GM12873 (cell line): Measurements from ENCODE around the gene KCNIP3.

ENCODE experiments used
- TF ChIP-seq, protein P1 (sequence below): IDR thresholded peaks from 2 replicates; pipeline ENCODE4 v1.5.1; 2012; ENCODE audit warnings: low read depth, mild to moderate bottlenecking, moderate library complexity, low read length, control low read depth; ENCODE audit not compliant: insufficient read depth; ENCODE audit errors: missing control alignments

KCNIP3 gene

DNA sequence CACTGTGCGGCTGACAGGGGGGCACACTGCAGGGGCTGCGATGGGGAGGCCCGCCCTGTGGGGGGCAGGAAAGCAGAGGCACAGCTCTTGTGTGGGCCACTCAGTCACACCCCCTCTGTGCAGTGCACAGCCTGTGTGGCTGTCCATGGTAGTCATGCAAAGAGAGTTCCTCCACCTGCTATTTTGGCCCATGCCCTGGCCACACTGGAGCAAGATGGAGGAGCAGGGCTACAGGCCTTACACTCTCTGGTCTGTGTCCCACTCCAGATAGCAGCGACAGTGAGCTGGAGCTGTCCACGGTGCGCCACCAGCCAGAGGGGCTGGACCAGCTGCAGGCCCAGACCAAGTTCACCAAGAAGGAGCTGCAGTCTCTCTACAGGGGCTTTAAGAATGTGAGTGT lies 76.9 kb downstream of the KCNIP3 start:
- TF ChIP-seq, protein P1, sequence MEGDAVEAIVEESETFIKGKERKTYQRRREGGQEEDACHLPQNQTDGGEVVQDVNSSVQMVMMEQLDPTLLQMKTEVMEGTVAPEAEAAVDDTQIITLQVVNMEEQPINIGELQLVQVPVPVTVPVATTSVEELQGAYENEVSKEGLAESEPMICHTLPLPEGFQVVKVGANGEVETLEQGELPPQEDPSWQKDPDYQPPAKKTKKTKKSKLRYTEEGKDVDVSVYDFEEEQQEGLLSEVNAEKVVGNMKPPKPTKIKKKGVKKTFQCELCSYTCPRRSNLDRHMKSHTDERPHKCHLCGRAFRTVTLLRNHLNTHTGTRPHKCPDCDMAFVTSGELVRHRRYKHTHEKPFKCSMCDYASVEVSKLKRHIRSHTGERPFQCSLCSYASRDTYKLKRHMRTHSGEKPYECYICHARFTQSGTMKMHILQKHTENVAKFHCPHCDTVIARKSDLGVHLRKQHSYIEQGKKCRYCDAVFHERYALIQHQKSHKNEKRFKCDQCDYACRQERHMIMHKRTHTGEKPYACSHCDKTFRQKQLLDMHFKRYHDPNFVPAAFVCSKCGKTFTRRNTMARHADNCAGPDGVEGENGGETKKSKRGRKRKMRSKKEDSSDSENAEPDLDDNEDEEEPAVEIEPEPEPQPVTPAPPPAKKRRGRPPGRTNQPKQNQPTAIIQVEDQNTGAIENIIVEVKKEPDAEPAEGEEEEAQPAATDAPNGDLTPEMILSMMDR = no peak

DNA sequence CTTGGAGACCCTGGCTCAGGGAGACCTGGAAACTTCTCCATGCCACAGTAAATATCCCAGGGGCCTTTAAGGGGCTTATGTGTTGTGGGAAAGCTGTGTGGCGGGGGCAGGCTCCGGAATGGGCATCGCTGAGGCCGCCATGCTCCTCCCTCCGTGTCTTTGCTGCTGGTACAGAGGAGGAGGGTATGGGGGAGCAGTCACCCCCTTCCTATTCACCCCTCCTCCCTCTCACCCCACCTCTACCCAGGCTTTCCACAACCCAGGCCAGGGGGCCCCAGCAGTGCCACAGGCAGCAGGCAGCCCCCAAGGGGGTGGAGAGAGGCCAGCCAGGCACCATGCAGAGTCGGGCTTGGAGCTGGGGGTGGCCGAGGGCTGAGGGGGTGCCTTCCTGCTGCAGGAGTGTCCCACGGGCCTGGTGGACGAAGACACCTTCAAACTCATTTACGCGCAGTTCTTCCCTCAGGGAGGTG lies 77.3 kb downstream of the KCNIP3 start:
- TF ChIP-seq, protein P1 = no peak

DNA sequence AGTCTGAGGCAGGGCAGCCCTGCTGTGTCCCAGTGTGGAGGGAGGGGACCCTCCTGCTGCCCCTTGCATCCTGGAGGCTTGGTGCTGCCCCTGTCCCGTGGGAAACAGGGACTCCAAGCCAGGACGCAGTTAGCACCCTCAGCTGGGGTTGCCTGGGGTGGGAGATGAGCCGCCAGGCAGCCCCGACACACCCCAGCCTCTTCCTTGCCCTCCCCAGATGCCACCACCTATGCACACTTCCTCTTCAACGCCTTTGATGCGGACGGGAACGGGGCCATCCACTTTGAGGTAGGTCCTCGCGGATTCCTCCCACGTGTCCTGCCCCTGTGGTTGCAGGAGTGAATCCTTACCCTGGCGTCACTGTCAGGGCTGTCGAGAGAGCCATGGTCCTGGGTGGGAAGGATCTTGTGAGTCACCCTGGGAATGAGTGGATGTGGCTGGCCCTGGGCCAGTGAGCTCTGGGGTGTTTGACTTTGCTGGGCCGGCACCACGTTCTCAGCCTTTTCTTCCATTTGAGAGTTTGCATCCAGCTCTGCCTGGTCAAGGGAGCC lies 77.8 kb downstream of the KCNIP3 start:
- TF ChIP-seq, protein P1 = no peak

DNA sequence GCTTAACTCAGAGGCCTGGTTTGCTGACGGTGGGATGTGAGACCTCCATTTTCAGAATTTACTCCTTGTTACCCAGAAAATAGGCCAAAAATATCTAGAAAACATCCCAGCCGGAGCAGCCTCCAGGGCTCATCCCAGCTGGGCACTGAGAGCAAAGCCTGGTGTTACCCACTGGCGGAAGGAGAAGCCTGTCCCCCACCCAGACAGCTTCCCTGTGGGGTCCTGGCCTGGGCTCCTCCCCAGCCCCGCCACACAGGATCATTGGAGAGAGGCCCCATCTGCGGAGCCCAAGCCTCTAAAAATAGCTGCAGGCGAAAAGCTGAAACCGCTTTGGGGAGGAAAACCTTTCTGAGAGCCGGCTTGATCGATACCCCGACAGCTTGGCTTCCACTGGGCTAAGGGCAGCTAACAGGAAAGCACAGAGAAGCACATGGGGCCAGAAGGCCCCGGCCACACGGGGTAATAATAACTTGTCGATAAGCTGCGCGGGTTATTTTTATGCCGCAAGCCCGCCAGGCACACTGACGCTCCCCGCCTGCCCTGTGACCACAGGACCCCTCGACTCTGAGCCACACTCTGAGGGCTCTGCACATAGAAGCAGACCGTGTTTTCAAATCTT lies 78.5 kb downstream of the KCNIP3 start:
- TF ChIP-seq, protein P1 = no peak

DNA sequence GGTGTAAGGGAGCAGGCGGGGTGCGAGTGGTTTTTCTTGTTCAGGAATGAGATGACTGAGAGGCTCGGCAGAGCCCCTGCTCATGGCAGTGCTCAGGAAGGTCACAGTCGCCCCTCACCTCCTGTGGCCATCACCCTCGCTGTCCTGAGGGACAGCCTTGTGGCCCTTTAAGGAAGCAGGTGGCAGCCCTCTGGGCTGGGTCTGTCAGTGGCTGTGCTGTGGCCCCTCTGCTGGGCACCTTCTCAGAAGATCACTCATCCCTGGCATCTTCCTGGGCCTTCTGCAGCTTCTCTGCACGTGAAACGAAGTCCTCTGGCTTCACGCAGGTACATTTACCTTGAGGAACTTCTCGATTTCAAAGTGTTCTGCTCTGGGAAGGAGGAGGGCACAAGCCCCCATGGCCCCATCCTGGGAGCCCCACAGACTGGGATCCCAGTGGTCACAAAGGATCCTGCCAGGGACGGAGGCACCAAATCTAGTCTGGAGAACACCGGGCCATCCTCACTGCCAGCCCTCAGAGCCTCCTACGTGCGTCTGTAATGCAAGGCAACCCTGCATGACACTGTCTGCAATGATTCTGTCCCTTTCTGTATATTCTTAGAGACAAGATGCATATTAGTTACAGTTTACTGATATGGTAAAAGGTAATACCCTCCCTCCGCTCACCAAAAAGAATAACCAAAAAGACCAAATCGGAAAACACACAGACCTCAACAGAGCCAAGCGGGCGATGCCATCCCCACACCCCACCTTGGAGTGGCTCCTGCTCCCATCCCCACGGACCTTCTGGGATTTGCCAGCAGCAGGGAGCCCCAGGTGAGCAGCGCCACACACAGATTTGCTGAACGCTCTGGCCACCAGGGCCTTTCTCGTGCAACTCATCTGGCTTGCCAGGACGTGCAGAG lies 79.4 kb downstream of the KCNIP3 start:
- TF ChIP-seq, protein P1 = no peak

DNA sequence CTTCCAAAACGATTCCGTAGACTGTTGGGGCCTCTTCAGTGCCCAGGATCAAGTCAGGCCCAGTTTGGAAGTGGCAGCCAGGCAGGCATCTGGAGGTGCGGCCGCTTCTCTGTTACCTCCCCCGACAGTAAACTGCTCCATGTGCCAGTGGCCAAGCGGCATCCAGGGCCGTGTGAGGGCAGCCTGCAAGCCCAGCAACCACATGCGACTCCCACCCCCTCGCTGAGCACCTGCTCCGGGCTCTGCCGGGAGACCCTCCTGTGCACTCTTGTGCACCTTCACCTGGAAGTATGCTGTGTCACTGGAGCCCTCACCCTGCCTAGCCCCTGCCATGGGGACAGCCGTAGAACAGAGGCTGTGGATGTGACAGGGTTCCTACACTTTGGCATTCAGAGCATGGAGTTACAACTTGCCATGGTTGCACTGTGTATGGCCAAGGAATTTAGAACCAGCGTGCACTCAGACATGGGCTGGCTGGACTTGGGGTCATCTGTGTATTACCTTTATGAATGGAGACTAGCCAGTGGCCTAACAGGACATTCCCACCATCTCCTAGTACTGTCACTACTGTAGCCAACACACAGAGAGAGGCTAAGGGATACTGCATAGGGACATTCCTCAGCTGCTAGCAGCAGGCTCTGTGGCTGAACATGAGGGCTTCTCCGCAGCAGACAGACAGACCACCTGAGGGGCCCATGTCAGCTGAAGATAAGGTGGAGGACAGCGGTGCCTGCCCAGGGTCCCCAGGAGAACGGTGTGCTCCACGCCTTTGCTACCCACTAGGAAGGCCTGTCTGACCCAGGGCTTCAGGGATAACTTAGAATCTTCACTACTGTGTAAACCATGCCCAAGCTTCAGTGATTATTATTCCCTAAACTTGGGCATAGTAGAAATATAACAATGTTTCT lies 80.3 kb downstream of the KCNIP3 start:
- TF ChIP-seq, protein P1 = no peak

DNA sequence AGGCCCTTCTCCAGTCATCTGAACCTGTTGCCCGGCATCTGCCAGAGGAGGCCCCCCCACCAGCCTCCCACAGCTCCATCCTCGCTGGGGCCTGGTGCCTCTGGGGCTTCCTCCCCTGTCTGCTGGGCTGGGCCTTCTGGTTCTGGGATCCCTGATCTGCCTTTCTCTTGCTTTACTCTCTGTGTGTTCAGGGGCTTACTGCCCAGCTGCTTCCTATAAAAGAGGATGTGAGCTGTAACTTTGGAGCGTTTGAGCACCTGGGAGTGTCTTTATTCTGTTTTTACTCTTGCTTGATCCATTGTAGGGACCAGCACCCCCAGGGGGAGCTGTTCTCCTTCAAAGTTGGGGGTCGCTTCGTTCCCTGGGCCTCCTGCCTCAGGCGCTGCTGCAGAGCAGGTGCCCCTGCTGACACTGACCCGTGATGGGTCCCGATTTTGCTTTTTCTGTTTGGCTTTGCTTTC lies 82.3 kb downstream of the KCNIP3 start:
- TF ChIP-seq, protein P1 = peak; percentile 39
